H9 (cell line): Measurements from ENCODE around the gene RAB6B. TPM values are rescaled to one million over a fixed set of nuclear protein-coding genes. Genes with fewer than 3 reads are reported as not detected.

ENCODE experiments used
- DNase-seq: peaks from one replicate; pipeline ENCODE4 v3.0.0-alpha.2; 2017
- H2AFZ ChIP-seq: one replicate; pipeline ENCODE4 v1.6.1; 2013; ENCODE audit warnings: mild to moderate bottlenecking, low read length, control low read depth, moderate library complexity
- H2AK5ac ChIP-seq: 2 replicates; pipeline ENCODE4 v1.6.1; 2013; ENCODE audit warnings: low read length, control low read depth, mixed read lengths; ENCODE audit not compliant: insufficient read length
- H2BK120ac ChIP-seq: one replicate; pipeline ENCODE4 v1.6.1; 2013; ENCODE audit warnings: low read depth, mild to moderate bottlenecking, low read length, control low read depth, inconsistent platforms; ENCODE audit not compliant: poor library complexity, severe bottlenecking
- H2BK12ac ChIP-seq: 2 replicates; pipeline ENCODE4 v1.6.1; 2013; ENCODE audit warnings: low read length, control low read depth, mixed read lengths, low read depth; ENCODE audit not compliant: insufficient read length
- H2BK15ac ChIP-seq: 2 replicates; pipeline ENCODE4 v1.6.1; 2013; ENCODE audit warnings: low read depth, low read length, control low read depth
- H2BK20ac ChIP-seq: one replicate; pipeline ENCODE4 v1.6.1; 2013; ENCODE audit warnings: low read depth, mild to moderate bottlenecking, low read length, control low read depth, inconsistent platforms; ENCODE audit not compliant: poor library complexity, severe bottlenecking
- H2BK5ac ChIP-seq: 2 replicates; pipeline ENCODE4 v1.6.1; 2013; ENCODE audit warnings: low read length, control low read depth, mixed read lengths; ENCODE audit not compliant: insufficient read length
- H3K14ac ChIP-seq: 2 replicates; pipeline ENCODE4 v1.6.1; 2013; ENCODE audit warnings: low read length, control low read depth; ENCODE audit not compliant: insufficient read depth
- H3K18ac ChIP-seq: 2 replicates; pipeline ENCODE4 v1.6.1; 2013; ENCODE audit warnings: low read depth, mild to moderate bottlenecking, mixed read lengths, low read length, control low read depth; ENCODE audit not compliant: insufficient read length
- H3K23ac ChIP-seq: 2 replicates; pipeline ENCODE4 v1.6.1; 2013; ENCODE audit warnings: low read length, control low read depth, mixed read lengths, low read depth; ENCODE audit not compliant: insufficient read length
- H3K23me2 ChIP-seq: 2 replicates; pipeline ENCODE4 v1.6.1; 2013; ENCODE audit warnings: low read depth, mild to moderate bottlenecking, mixed read lengths, low read length, control low read depth; ENCODE audit not compliant: insufficient read length, poor library complexity, severe bottlenecking
- H3K27ac ChIP-seq: 2 replicates; pipeline ENCODE4 v1.5.1; 2013; ENCODE audit warnings: low read length, control low read depth, mixed read lengths, low read depth; ENCODE audit not compliant: insufficient read length
- H3K27me3 ChIP-seq: 2 replicates; pipeline ENCODE4 v1.6.1; 2013; ENCODE audit warnings: low read length, control low read depth, inconsistent platforms; ENCODE audit not compliant: insufficient read depth
- H3K4ac ChIP-seq: 2 replicates; pipeline ENCODE4 v1.6.1; 2013; ENCODE audit warnings: low read depth, mild to moderate bottlenecking, control low read depth, inconsistent platforms, low read length, moderate library complexity
- H3K4me1 ChIP-seq: 2 replicates; pipeline ENCODE4 v1.6.1; 2013; ENCODE audit warnings: low read length, control low read depth, inconsistent platforms; ENCODE audit not compliant: insufficient read depth
- H3K4me2 ChIP-seq: 2 replicates; pipeline ENCODE4 v1.6.1; 2013; ENCODE audit warnings: low read length, control low read depth, mixed read lengths; ENCODE audit not compliant: insufficient read length, insufficient read depth
- H3K56ac ChIP-seq: 2 replicates; pipeline ENCODE4 v1.6.1; 2013; ENCODE audit warnings: low read depth, mild to moderate bottlenecking, mixed read lengths, low read length, control low read depth; ENCODE audit not compliant: insufficient read length
- H3K79me1 ChIP-seq: 2 replicates; pipeline ENCODE4 v1.6.1; 2013; ENCODE audit warnings: low read depth, mild to moderate bottlenecking, moderate library complexity, low read length, control low read depth, inconsistent platforms; ENCODE audit not compliant: insufficient read depth, poor library complexity, severe bottlenecking
- H3K79me2 ChIP-seq: 2 replicates; pipeline ENCODE4 v1.6.1; 2013; ENCODE audit warnings: low read length, control low read depth, inconsistent platforms; ENCODE audit not compliant: insufficient read depth
- H3K9ac ChIP-seq: 2 replicates; pipeline ENCODE4 v1.6.1; 2013; ENCODE audit warnings: low read length, control low read depth, mixed read lengths; ENCODE audit not compliant: insufficient read length; ENCODE audit errors: extremely low read depth
- H3K9me3 ChIP-seq: one replicate; pipeline ENCODE4 v1.6.1; 2013; ENCODE audit warnings: low read depth, low read length, inconsistent platforms; ENCODE audit not compliant: control insufficient read depth
- H3T11ph ChIP-seq: one replicate; pipeline ENCODE4 v1.6.1; 2013; ENCODE audit warnings: mild to moderate bottlenecking, low read length, control low read depth, inconsistent platforms
- H4K20me1 ChIP-seq: one replicate; pipeline ENCODE4 v1.6.1; 2013; ENCODE audit not compliant: control insufficient read depth, insufficient read length, insufficient read depth
- H4K5ac ChIP-seq: 2 replicates; pipeline ENCODE4 v1.6.1; 2013; ENCODE audit warnings: low read depth, mild to moderate bottlenecking, mixed read lengths, low read length, control low read depth; ENCODE audit not compliant: insufficient read length
- H4K8ac ChIP-seq: replicated peaks from 2 replicates; pipeline ENCODE4 v1.6.1; 2013; ENCODE audit warnings: low read length, control low read depth, mixed read lengths, low read depth; ENCODE audit not compliant: insufficient read length
- H4K91ac ChIP-seq: 2 replicates; pipeline ENCODE4 v1.6.1; 2013; ENCODE audit warnings: low read depth, mild to moderate bottlenecking, moderate library complexity, mixed read lengths, low read length, control low read depth; ENCODE audit not compliant: insufficient read length
- H3K27ac Mint-ChIP-seq, 3 experiments: 2 replicates in 2 of 3; 3 replicates in 1 of 3; pipeline ENCODE4 v1.8.0; 2020 to 2021; ENCODE audit warnings: mixed read lengths in 3 of 3, mild to moderate bottlenecking in 1 of 3, moderate library complexity in 1 of 3
- H3K27me3 Mint-ChIP-seq: 2 replicates; pipeline ENCODE4 v1.8.0; 2021; ENCODE audit warnings: low read depth, mild to moderate bottlenecking, moderate library complexity, mixed read lengths
- H3K36me3 Mint-ChIP-seq, 3 experiments: 2 replicates in 2 of 3; 3 replicates in 1 of 3; pipeline ENCODE4 v1.8.0; 2020 to 2021; ENCODE audit warnings: low read depth in 3 of 3, mixed read lengths in 3 of 3; ENCODE audit not compliant: insufficient read depth in 1 of 3
- H3K4me1 Mint-ChIP-seq, 2 experiments: 2 replicates each; pipeline ENCODE4 v1.8.0; 2020; ENCODE audit warnings: mixed read lengths in 2 of 2
- H3K4me3 Mint-ChIP-seq, 2 experiments: 2 replicates in 1 of 2; 3 replicates in 1 of 2; pipeline ENCODE4 v1.8.0; 2020 to 2021; ENCODE audit warnings: mild to moderate bottlenecking in 2 of 2, mixed read lengths in 2 of 2, moderate library complexity in 1 of 2
- H3K9me3 Mint-ChIP-seq, 2 experiments: 2 replicates in 1 of 2; 3 replicates in 1 of 2; pipeline ENCODE4 v1.8.0; 2020; ENCODE audit warnings: mild to moderate bottlenecking in 2 of 2, mixed read lengths in 2 of 2, moderate library complexity in 1 of 2
- CTCF ChIP-seq: fragments of 200-600 bp; sonication (generic); conservative IDR thresholded peaks from 3 replicates; pipeline ENCODE4 v1.8.0; 2021; ENCODE audit warnings: antibody characterized with exemption, mild to moderate bottlenecking
- WGBS: extraction: QIAGEN DNeasy Blood & Tissue Kit; methylation state at CpG from one replicate; pipeline ENCODE4 v1.1.7; 2013; ENCODE audit warnings: missing lambda C conversion rate, low lambda C conversion rate, mixed read lengths; ENCODE audit not compliant: insufficient read length; ENCODE audit errors: extremely low coverage; 5-methylcytosine and 5-hydroxymethylcytosine counted together
- total RNA-seq: library from RNA; stranded (reverse); gene quantifications from 2 replicates; pipeline ENCODE4 v1.2.1, GENCODE V29; 2021

Gene RAB6B
- total RNA-seq, 1 experiment from 2014 or later, result 12.3 TPM

GRCh38 chr3:133943639-133944141, 48.0 kb upstream of the RAB6B start:
- Histone ChIP-seq H3K18ac (no peak overlapping the region), H3K79me1 (no peaks in the 10 kb centered on the region), H3T11ph (no peak overlapping the region), H3K27me3 (no peaks in the 10 kb centered on the region), H3K14ac (no peak overlapping the region), H3K4ac (no peak overlapping the region), H3K9me3 (no peaks in the 10 kb centered on the region), H2BK5ac (no peak overlapping the region), H3K23me2 (no peaks in the 10 kb centered on the region), H4K5ac (no peak overlapping the region), H2AK5ac (no peak overlapping the region), H3K4me1 (peaks cover 3% of the 10 kb centered on the region; the same call in 1 of the 2 replicates), H4K91ac (no peak overlapping the region), H3K56ac (no peak overlapping the region), H4K20me1 (no peaks in the 10 kb centered on the region), H3K9ac (no peak overlapping the region), H4K8ac (no peak overlapping the region), H3K27ac (no peak overlapping the region), H2BK120ac (no peak overlapping the region), H3K4me2 (no peak overlapping the region), H2BK20ac (no peak overlapping the region), H2BK15ac (no peak overlapping the region), H2BK12ac (no peak overlapping the region), H3K23ac (no peak overlapping the region), H2AFZ (no peak overlapping the region), H3K79me2 (no peaks in the 10 kb centered on the region)
- peak; percentile 4 for DNase-seq
- no CpG with 5 or more reads among the region's 5 CpGs for WGBS
- H3K27me3 Mint-ChIP-seq, result peaks cover 33% of the 10 kb centered on the region
- TF ChIP-seq CTCF, result no peak
- H3K27ac Mint-ChIP-seq, result no peak overlapping the region
- peaks cover 22 to 23% of the 10 kb centered on the region in 2 experiments for H3K4me1 Mint-ChIP-seq
- no peaks in the 10 kb centered on the region; a peak in 1 of 5 replicates for H3K9me3 Mint-ChIP-seq
- no peaks in the 10 kb centered on the region; a peak in 2 of 7 replicates for H3K36me3 Mint-ChIP-seq
- no peak overlapping the region for H3K4me3 Mint-ChIP-seq
